Subcutaneous abdominal adipose tissue (tissue), 5 donors: ENCODE results near the gene WDR62.
"Not testable (repeated sequence)": the region's sequence is repeated elsewhere in the genome, so short reads cannot be mapped to it uniquely, and the experiment has no call there.

Experiments
- H3K27ac ChIP-seq: one replicate; pipeline ENCODE4 v1.7.0; 2013; ENCODE audit warnings: low read depth, mild to moderate bottlenecking, inconsistent platforms, low read length, moderate library complexity
- H3K27me3 ChIP-seq, 5 donors: one replicate each; pipeline ENCODE4 v1.7.0; 2013; ENCODE audit warnings: low read length in 5 of 5, inconsistent platforms in 1 of 5; ENCODE audit not compliant: control insufficient read depth in 5 of 5, insufficient read depth in 4 of 5
- H3K36me3 ChIP-seq, 5 donors: one replicate each; pipeline ENCODE4 v1.7.0; 2013; ENCODE audit warnings: low read length in 5 of 5; ENCODE audit not compliant: control insufficient read depth in 5 of 5, insufficient read depth in 5 of 5
- H3K4me1 ChIP-seq, 5 donors: one replicate each; pipeline ENCODE4 v1.7.0; 2013; ENCODE audit warnings: low read length in 5 of 5, mild to moderate bottlenecking in 3 of 5, moderate library complexity in 1 of 5; ENCODE audit not compliant: control insufficient read depth in 5 of 5, insufficient read depth in 5 of 5
- H3K4me3 ChIP-seq, 5 donors: one replicate each; pipeline ENCODE4 v1.7.0; 2013; ENCODE audit warnings: low read length in 5 of 5, low read depth in 1 of 5
- H3K9ac ChIP-seq, 5 donors: one replicate each; pipeline ENCODE4 v1.7.0; 2013; ENCODE audit warnings: low read length in 5 of 5, mild to moderate bottlenecking in 4 of 5, moderate library complexity in 3 of 5
- H3K9me3 ChIP-seq, 5 donors: one replicate each; pipeline ENCODE4 v1.7.0; 2013; ENCODE audit warnings: low read length in 5 of 5; ENCODE audit not compliant: control insufficient read depth in 5 of 5
- donor health status: healthy.
- donor health status: healthy.
- donor health status: healthy.
- donor health status: healthy.
- donor health status: healthy.

Gene WDR62

GRCh38 chr19:36058481-36059179 lies 3.9 kb downstream of the WDR62 start:
- H3K9me3 ChIP-seq = no peaks in the 10 kb centered on the region
- no peak overlapping the region for H3K9ac ChIP-seq
- no peak overlapping the region for H3K4me3 ChIP-seq
- H3K4me1 ChIP-seq = peaks cover 0 to 13% (median 11%) of the 10 kb centered on the region in 5 donors
- no peaks in the 10 kb centered on the region for H3K27me3 ChIP-seq
- H3K27ac ChIP-seq = no peak overlapping the region
- no peaks in the 10 kb centered on the region for H3K36me3 ChIP-seq

GRCh38 chr19:36059180-36059910 lies 4.6 kb downstream of the WDR62 start:
- Histone ChIP-seq H3K4me3 (no peak overlapping the region), H3K9ac (no peak overlapping the region), H3K27ac (no peak overlapping the region), H3K36me3 (no peaks in the 10 kb centered on the region), H3K27me3 (no peaks in the 10 kb centered on the region), H3K9me3 (no peaks in the 10 kb centered on the region), H3K4me1 (peaks cover 0 to 10% (median 9%) of the 10 kb centered on the region in 5 donors)

- Histone ChIP-seq H3K4me1 (peaks cover 0 to 2% (median 2%) of the 10 kb centered on the region in 5 donors), H3K27me3 (no peaks in the 10 kb centered on the region), H3K36me3 (no peaks in the 10 kb centered on the region), H3K9ac (peak overlapping the region in 1 of 5 donors; percentile 11), H3K9me3 (no peaks in the 10 kb centered on the region), H3K27ac (no peak overlapping the region), H3K4me3 (no peak overlapping the region)
These were observed 5.7 kb downstream of the WDR62 start for GRCh38 chr19:36060430-36060829.

GRCh38 chr19:36061367-36061766 lies 6.7 kb downstream of the WDR62 start:
- H3K27me3 ChIP-seq = no peaks in the 10 kb centered on the region
- H3K9ac ChIP-seq = peak overlapping the region in 2 of 5 donors; percentile 0 to 18
- no peaks in the 10 kb centered on the region for H3K4me1 ChIP-seq
- no peaks in the 10 kb centered on the region for H3K36me3 ChIP-seq
- no peaks in the 10 kb centered on the region for H3K9me3 ChIP-seq
- no peak overlapping the region for H3K27ac ChIP-seq
- H3K4me3 ChIP-seq = no peak overlapping the region

- H3K4me1 ChIP-seq = no peaks in the 10 kb centered on the region
- no peak overlapping the region for H3K4me3 ChIP-seq
- H3K9ac ChIP-seq = no peak overlapping the region
- H3K27me3 ChIP-seq = no peaks in the 10 kb centered on the region
- no peak overlapping the region for H3K27ac ChIP-seq
- H3K9me3 ChIP-seq = no peaks in the 10 kb centered on the region
- H3K36me3 ChIP-seq = no peaks in the 10 kb centered on the region
These were observed 10.1 kb downstream of the WDR62 start for GRCh38 chr19:36064826-36065225.

- no peaks in the 10 kb centered on the region for H3K36me3 ChIP-seq
- no peak overlapping the region for H3K9ac ChIP-seq
- H3K9me3 ChIP-seq = no peaks in the 10 kb centered on the region
These were observed 13.0 kb downstream of the WDR62 start for GRCh38 chr19:36067681-36068080.

DNA sequence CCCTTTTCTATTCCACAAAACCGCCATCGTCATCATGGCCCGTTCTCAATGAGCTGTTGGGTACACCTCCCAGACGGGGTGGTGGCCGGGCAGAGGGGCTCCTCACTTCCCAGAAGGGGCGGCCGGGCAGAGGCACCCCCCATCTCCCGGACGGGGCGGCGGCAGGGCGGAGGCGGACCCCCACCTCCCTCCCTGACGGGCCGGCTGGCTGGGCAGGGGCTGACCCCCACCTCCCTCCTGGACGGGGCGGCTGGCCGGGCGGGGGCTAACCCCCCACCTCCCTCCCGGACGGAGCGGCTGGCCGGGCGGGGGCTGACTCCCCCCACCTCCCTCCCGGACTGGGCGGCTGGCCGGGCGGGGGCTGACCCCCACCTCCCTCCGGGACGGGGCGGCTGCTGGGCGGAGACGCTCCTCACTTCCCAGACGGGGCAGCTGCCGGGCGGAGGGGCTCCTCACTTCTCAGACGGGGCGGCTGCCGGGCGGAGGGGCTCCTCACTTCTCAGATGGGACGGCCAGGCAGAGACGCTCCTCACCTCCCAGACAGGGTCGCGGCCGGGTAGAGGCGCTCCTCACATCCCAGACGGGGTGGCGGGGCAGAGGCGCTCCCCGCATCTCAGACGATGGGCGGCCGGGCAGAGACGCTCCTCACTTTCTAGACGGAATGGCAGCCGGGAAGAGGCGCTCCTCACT lies 14.3 kb downstream of the WDR62 start:
- H3K27ac ChIP-seq = not testable (repeated sequence)

More at GRCh38 chr19:36067681-36068080, 13.0 kb downstream of the WDR62 start:
- Histone ChIP-seq H3K4me1 (peaks cover 0 to 4% (median 0%) of the 10 kb centered on the region in 5 donors), H3K27me3 (no peaks in the 10 kb centered on the region), H3K4me3 (no peak overlapping the region), H3K27ac (no peak overlapping the region)

GRCh38 chr19:36072081-36072480 lies 17.4 kb downstream of the WDR62 start:
- H3K9me3 ChIP-seq = no peaks in the 10 kb centered on the region
- peaks cover 0 to 4% (median 0%) of the 10 kb centered on the region in 5 donors for H3K4me1 ChIP-seq
- H3K36me3 ChIP-seq = no peaks in the 10 kb centered on the region
- no peak overlapping the region for H3K27ac ChIP-seq
- no peaks in the 10 kb centered on the region for H3K27me3 ChIP-seq
- H3K9ac ChIP-seq = no peak overlapping the region
- H3K4me3 ChIP-seq = no peak overlapping the region

More for the DNA sequence above, 14.3 kb downstream of the WDR62 start:
- not testable (repeated sequence) for H3K9ac ChIP-seq, H3K36me3 ChIP-seq, H3K4me3 ChIP-seq, H3K9me3 ChIP-seq, H3K4me1 ChIP-seq, H3K27me3 ChIP-seq

DNA sequence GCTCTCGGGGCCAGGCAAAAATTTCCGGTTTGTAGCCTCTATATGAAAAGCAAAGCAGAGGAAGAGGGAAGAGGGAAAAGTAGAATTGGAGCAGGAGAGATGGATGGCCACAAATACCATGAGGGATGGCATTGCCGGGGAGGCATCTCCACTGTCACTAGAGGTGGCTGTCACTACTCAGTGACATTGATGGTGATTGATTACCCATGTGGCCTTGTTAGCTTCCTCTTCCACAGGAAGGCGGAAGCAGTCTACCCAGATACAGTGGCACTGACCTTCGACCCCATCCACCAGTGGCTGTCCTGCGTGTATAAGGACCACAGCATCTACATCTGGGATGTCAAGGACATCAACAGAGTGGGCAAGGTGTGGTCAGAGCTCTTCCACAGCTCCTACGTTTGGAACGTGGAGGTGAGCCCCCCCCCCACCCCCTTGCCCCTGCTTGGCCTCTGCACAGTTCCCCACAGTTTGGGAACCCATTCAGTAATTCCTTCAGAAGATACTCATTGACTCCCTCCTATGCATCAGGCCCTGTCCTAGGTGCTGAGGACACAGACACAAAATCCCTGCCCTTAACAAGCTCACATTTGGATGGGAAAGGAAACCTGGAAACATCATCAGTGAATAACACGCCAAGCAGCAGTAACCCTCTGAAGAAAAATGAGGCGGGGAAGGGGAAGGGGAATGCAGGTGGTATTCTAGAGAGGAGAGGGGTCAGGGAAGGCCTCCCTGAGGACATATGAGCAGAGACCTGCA lies 18.6 kb downstream of the WDR62 start:
- H3K27ac ChIP-seq = no peak overlapping the region
- no peaks in the 10 kb centered on the region for H3K9me3 ChIP-seq
- no peak overlapping the region for H3K4me3 ChIP-seq
- H3K36me3 ChIP-seq = no peaks in the 10 kb centered on the region
- peaks cover 0 to 4% (median 0%) of the 10 kb centered on the region in 5 donors for H3K4me1 ChIP-seq
- no peaks in the 10 kb centered on the region for H3K27me3 ChIP-seq
- H3K9ac ChIP-seq = no peak overlapping the region
